Tibial nerve (tissue), 3 donors: Measurements from ENCODE around the gene DHX36.

Experiments used
- POLR2A ChIP-seq, 2 donors: fragments of 450-650 bp; IDR thresholded peaks; one replicate each; pipeline ENCODE4 v1.6.1; 2017; ENCODE audit warnings: antibody characterized with exemption in 2 of 2, mild to moderate bottlenecking in 2 of 2, moderate library complexity in 2 of 2
- TF ChIP-seq, protein P1 (sequence below), 5 experiments: fragments of 200-600 bp in 3 of 5; fragments of 450-650 bp in 2 of 5; sonication (generic) in 3 of 5; IDR thresholded peaks; one replicate each; pipeline ENCODE4 v1.5.1; 2016 to 2019; ENCODE audit warnings: antibody characterized with exemption in 5 of 5, mild to moderate bottlenecking in 3 of 5, moderate library complexity in 2 of 5

DNA sequence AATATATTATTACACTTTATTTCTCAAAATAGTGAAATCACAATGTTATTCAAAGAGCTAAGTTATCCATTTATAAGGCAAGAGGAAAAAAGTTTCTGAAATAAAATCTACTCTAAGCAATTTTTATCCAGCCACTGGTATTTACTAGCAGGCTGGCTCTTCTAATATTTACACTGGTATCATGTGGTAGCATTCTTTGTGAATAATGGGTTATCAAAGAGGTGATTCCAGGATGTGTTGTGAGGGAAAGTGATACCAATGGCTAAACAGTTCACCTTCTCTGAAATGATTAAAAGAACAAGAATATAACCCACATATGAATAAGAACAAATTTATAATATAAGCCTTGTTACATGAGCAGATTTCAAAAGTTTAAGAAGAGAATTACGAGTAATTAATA lies 44.1 kb downstream of the DHX36 start:
- TF ChIP-seq POLR2A (IDR thresholded peaks at IDR 0.05) = no peak
- TF ChIP-seq, protein P1, sequence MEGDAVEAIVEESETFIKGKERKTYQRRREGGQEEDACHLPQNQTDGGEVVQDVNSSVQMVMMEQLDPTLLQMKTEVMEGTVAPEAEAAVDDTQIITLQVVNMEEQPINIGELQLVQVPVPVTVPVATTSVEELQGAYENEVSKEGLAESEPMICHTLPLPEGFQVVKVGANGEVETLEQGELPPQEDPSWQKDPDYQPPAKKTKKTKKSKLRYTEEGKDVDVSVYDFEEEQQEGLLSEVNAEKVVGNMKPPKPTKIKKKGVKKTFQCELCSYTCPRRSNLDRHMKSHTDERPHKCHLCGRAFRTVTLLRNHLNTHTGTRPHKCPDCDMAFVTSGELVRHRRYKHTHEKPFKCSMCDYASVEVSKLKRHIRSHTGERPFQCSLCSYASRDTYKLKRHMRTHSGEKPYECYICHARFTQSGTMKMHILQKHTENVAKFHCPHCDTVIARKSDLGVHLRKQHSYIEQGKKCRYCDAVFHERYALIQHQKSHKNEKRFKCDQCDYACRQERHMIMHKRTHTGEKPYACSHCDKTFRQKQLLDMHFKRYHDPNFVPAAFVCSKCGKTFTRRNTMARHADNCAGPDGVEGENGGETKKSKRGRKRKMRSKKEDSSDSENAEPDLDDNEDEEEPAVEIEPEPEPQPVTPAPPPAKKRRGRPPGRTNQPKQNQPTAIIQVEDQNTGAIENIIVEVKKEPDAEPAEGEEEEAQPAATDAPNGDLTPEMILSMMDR (IDR thresholded peaks at IDR 0.05) = no peak
